Measurements from ENCODE around the gene HIKESHI. TPM values are rescaled to one million over a fixed set of nuclear protein-coding genes. Genes with fewer than 3 reads are reported as not detected.

Gene HIKESHI
- total and polyA plus RNA-seq, 2 of the 8 experiments (the other 6 are each of a cell fraction or from before 2014, with no cell fraction given) = 65.4 to 90.2 TPM

DNA sequence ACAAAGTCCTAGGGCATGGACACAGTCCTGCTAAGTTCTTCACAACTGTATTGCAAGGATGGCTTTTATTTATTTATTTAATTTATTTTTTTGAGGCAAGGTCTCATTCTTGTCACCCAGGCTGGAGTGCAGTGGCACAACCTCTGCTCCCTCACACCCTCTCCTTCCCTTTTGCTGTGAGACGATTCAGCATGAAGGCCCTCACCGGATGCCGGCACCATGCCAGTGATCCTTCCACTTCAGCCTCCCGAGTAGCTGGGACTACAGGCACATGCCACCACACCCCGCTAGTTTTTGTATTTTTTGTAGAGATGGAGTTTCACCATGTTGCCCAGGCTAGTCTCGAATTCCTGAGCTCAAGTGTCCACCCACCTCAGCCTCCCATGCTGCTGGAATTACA lies 39.7 kb upstream of the HIKESHI start:
- Histone ChIP-seq H3K9ac (replicated peaks in 1 of 4; ENCODE audit: extremely low read depth in 1 of 4, low read depth in 3 of 4, low read length in 3 of 4) (no peak overlapping the region), H4K91ac (replicated peaks; ENCODE audit: insufficient read length, low read length) (no peak overlapping the region), H3K27me3 (replicated peaks in 1 of 4; ENCODE audit: control insufficient read depth in 3 of 4, extremely low read depth in 1 of 4, insufficient read depth in 3 of 4, low read length in 3 of 4) (no peaks in the 10 kb centered on the region), H3K27ac (ENCODE audit: low read depth, low read length) (no peak overlapping the region), H3K4me2 (ENCODE audit: insufficient read depth in 1 of 2, low read depth in 2 of 2, low read length in 2 of 2) (no peak overlapping the region), H2AK5ac (ENCODE audit: low read depth, low read length) (no peak overlapping the region), H3K79me2 (ENCODE audit: control insufficient read depth in 1 of 2, insufficient read depth in 2 of 2, low read length in 2 of 2) (no peaks in the 10 kb centered on the region; a peak in 1 of 4 replicates), H3K4me1 (replicated peaks in 1 of 4; ENCODE audit: control insufficient read depth in 3 of 4, insufficient read depth in 4 of 4, low read length in 3 of 4) (no peaks in the 10 kb centered on the region), H3K14ac (ENCODE audit: insufficient read length) (no peak overlapping the region), H4K20me1 (replicated peaks in 1 of 2; ENCODE audit: control insufficient read depth in 1 of 2, insufficient read depth in 2 of 2, low read length in 2 of 2) (no peaks in the 10 kb centered on the region), H4K5ac (ENCODE audit: insufficient read length, low read depth, low read length) (no peak overlapping the region), H3K79me1 (ENCODE audit: low read depth, low read length) (no peaks in the 10 kb centered on the region; the same call in 1 of the 2 replicates), H4K8ac (ENCODE audit: extremely low read depth, insufficient read depth, low read length) (no peak overlapping the region), H3K36me3 (ENCODE audit: control insufficient read depth in 2 of 4, insufficient read depth in 4 of 4, low read length in 3 of 4) (peaks cover 0 to 26% (median 11%) of the 10 kb centered on the region in 4 experiments; a peak in 7 of 8 replicates), H3K9me3 (ENCODE audit: insufficient read depth in 2 of 2, low read depth in 1 of 2, low read length in 1 of 2) (no peaks in the 10 kb centered on the region), H3K23me2 (ENCODE audit: low read depth, low read length) (no peaks in the 10 kb centered on the region), H2BK5ac (ENCODE audit: low read depth, low read length) (no peak overlapping the region), H3K18ac (ENCODE audit: extremely low read depth, low read length) (no peak overlapping the region), H3K56ac (replicated peaks; ENCODE audit: insufficient read length, low read depth, low read length) (no peak overlapping the region), H3K4ac (replicated peaks; ENCODE audit: insufficient read length, low read depth, low read length) (no peak overlapping the region), H3K23ac (ENCODE audit: insufficient read length) (no peak overlapping the region), H2BK15ac (ENCODE audit: low read length) (no peak overlapping the region), H2AFZ (ENCODE audit: low read length) (no peak overlapping the region), H2BK120ac (replicated peaks; ENCODE audit: low read depth, low read length) (no peak overlapping the region), H2BK12ac (ENCODE audit: low read depth, low read length) (no peak overlapping the region), H3K4me3 (ENCODE audit: extremely low read depth in 1 of 4, insufficient read depth in 2 of 4, low read depth in 3 of 4, low read length in 4 of 4) (no peak overlapping the region), H2BK20ac (ENCODE audit: low read length) (no peak overlapping the region)
- DNase-seq (ENCODE audit: low read depth in 1 of 2, low spot score in 2 of 2) = no peak
- TF ChIP-seq PHF8 (conservative IDR thresholded peaks at IDR 0.05; ENCODE audit: low read depth, low read length) (no peak), KDM4A (IDR thresholded peaks at IDR 0.05; ENCODE audit: low read depth, low read length, severe bottlenecking) (no peak), CBX8 (IDR thresholded peaks at IDR 0.05; ENCODE audit: borderline replicate concordance, low read depth, low read length) (no peak), EZH2 (IDR thresholded peaks at IDR 0.05; ENCODE audit: low read depth, low read length, severe bottlenecking) (no peak), ZNF274 (IDR thresholded peaks at IDR 0.05; ENCODE audit: borderline replicate concordance, extremely low read depth, low read length) (no peak), RFX5 (IDR thresholded peaks at IDR 0.05; ENCODE audit: borderline replicate concordance, low read depth, low read length) (no peak), SP4 (IDR thresholded peaks at IDR 0.05; ENCODE audit: low read length) (no peak), FOSL1 (IDR thresholded peaks at IDR 0.05; ENCODE audit: insufficient read depth, low read depth, low read length) (no peak), KDM5A (IDR thresholded peaks at IDR 0.05; ENCODE audit: low read length) (no peak), GABPA (IDR thresholded peaks at IDR 0.05; ENCODE audit: borderline replicate concordance, insufficient read depth, low read length) (no peak), RNF2 (IDR thresholded peaks at IDR 0.05; ENCODE audit: borderline replicate concordance, low read depth, low read length, missing control alignments, poor library complexity, severe bottlenecking) (no peak), RAD21 (IDR thresholded peaks at IDR 0.05 in 1 of 2, conservative IDR thresholded peaks at IDR 0.05 in 1 of 2; ENCODE audit: low read depth in 2 of 2, low read length in 2 of 2) (no peak)
- TF ChIP-seq, protein P1, sequence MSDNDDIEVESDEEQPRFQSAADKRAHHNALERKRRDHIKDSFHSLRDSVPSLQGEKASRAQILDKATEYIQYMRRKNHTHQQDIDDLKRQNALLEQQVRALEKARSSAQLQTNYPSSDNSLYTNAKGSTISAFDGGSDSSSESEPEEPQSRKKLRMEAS (IDR thresholded peaks at IDR 0.05) = no peak
- ChIA-PET CTCF (ENCODE audit: partially characterized antibody) (interaction anchor here (1.0 to 1.4 kb wide), 6 partner anchors 9 to 274 kb away, joined by 3 to 4 read pairs (median 4); no protein-coding TSS in a partner anchor), POLR2A (ENCODE audit: partially characterized antibody) (no interaction called here)
- FAIRE-seq = no peak
- 89% methylated on average over 6 of the region's 6 CpGs; no CpG with 5 or more reads in 1 of the 2 experiments for WGBS, 2 experiments (ENCODE audit: extremely low coverage in 1 of 2, insufficient coverage in 1 of 2, insufficient read length in 1 of 2, insufficient replicate concordance in 2 of 2, low coverage in 1 of 2, low lambda C conversion rate in 2 of 2, missing lambda C conversion rate in 1 of 2)
